NCI-H446 treated with DMSO at 0.1 percent for 48 hours (cell line): ENCODE data around the gene PLCG2.
"Not testable (repeated sequence)": the region's sequence is repeated elsewhere in the genome, so short reads cannot be mapped to it uniquely, and the experiment has no call there.

Experiments used
- DNase-seq: peaks from one replicate; lab custom pipeline; 2025; lab: John Stamatoyannopoulos, UW

PLCG2 gene

GRCh38 chr16:81877490-81877889, 98.4 kb downstream of the PLCG2 start:
- DNase-seq: not testable (repeated sequence)

- no peak for DNase-seq
Observed at GRCh38 chr16:81878529-81878928, 99.4 kb downstream of the PLCG2 start.

- no peak for DNase-seq
Observed at GRCh38 chr16:81879625-81880024, 100.5 kb downstream of the PLCG2 start.

- no peak for DNase-seq
Observed at GRCh38 chr16:81880816-81881215, 101.7 kb downstream of the PLCG2 start.

GRCh38 chr16:81881228-81881627, 102.1 kb downstream of the PLCG2 start:
- DNase-seq: no peak

- DNase-seq: no peak
Observed at GRCh38 chr16:81882559-81882958, 103.5 kb downstream of the PLCG2 start.

GRCh38 chr16:81883235-81883634, 104.1 kb downstream of the PLCG2 start:
- no peak for DNase-seq

GRCh38 chr16:81885976-81886586, 107.0 kb downstream of the PLCG2 start:
- no peak for DNase-seq

GRCh38 chr16:81888520-81889394, 109.7 kb downstream of the PLCG2 start:
- DNase-seq: no peak

- DNase-seq: no peak
Observed at GRCh38 chr16:81891736-81892364, 112.8 kb downstream of the PLCG2 start.

- DNase-seq: no peak
Observed at GRCh38 chr16:81894592-81894991, 115.5 kb downstream of the PLCG2 start.

GRCh38 chr16:81896902-81897301, 117.8 kb downstream of the PLCG2 start:
- no peak for DNase-seq

GRCh38 chr16:81899601-81900000, 120.5 kb downstream of the PLCG2 start:
- DNase-seq: no peak

GRCh38 chr16:81900014-81900413, 120.9 kb downstream of the PLCG2 start:
- DNase-seq: no peak

- DNase-seq: no peak
Observed at GRCh38 chr16:81900456-81900855, 121.4 kb downstream of the PLCG2 start.

GRCh38 chr16:81901484-81901883, 122.4 kb downstream of the PLCG2 start:
- DNase-seq: no peak

GRCh38 chr16:81902025-81902424, 122.9 kb downstream of the PLCG2 start:
- no peak for DNase-seq

GRCh38 chr16:81904320-81904719, 125.2 kb downstream of the PLCG2 start:
- DNase-seq: no peak

GRCh38 chr16:81905277-81905676, 126.2 kb downstream of the PLCG2 start:
- no peak for DNase-seq

GRCh38 chr16:81907681-81908080, 128.6 kb downstream of the PLCG2 start:
- no peak for DNase-seq

- DNase-seq: no peak
Observed at GRCh38 chr16:81908466-81909262, 129.6 kb downstream of the PLCG2 start.

GRCh38 chr16:81910366-81910885, 131.3 kb downstream of the PLCG2 start:
- no peak for DNase-seq
